ENCODE data around the gene PDLIM1. TPM values are rescaled to one million over a fixed set of nuclear protein-coding genes. Genes with fewer than 3 reads are reported as not detected.

PDLIM1 gene
- total and polyA plus RNA-seq, 2 of the 13 experiments (the other 11 are each of a cell fraction or from before 2014, with no cell fraction given) = 119 to 123 TPM

DNA sequence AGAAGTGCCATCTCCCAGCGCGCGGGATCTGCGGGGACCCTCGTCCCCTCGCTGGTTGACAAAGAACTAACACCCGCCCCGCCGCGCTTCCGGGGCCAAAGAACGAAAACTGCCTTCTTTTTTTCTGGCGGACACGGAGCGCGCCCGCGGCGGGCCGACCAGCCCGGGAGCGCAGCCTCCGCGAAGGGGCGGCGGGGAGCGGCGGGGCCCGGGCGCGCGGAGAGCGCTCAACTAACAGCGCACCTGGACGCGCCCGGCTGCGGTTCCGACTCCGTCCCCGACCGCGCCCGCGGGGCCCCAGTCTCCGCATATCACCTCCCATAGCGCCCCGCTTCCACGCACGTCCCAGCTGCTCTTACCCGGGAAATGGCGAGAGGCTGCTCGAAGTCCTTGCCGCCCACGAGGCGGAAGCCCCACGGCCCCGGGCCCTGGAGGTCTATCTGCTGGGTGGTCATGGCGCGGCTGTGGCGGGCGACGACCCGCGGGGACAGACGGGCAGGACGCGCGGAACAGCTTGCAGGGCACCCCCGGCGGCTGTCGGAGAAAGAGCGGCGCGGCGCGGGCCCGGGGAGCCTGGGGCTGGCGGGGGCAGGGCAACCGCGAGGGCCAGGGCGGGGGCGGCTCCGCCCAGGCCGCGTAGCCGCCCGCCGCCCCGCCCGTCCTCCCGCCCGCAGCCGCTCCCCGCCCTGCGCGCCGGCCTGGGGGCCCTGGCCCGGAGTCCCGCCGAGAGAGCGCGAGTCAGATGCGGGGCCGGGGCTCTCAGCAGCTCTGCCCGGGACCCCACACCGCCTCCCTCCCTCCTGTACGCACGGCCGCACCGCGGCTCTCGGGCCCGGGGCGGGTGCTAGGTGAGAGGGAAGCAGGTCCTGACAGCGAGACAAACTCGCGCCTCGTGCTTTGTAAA is at the start of gene PDLIM1 (continued):
- TF ChIP-seq, protein P1, sequence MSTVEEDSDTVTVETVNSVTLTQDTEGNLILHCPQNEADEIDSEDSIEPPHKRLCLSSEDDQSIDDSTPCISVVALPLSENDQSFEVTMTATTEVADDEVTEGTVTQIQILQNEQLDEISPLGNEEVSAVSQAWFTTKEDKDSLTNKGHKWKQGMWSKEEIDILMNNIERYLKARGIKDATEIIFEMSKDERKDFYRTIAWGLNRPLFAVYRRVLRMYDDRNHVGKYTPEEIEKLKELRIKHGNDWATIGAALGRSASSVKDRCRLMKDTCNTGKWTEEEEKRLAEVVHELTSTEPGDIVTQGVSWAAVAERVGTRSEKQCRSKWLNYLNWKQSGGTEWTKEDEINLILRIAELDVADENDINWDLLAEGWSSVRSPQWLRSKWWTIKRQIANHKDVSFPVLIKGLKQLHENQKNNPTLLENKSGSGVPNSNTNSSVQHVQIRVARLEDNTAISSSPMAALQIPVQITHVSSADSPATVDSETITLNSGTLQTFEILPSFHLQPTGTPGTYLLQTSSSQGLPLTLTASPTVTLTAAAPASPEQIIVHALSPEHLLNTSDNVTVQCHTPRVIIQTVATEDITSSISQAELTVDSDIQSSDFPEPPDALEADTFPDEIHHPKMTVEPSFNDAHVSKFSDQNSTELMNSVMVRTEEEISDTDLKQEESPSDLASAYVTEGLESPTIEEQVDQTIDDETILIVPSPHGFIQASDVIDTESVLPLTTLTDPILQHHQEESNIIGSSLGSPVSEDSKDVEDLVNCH (CRISPR knock-in tag; IDR thresholded peaks at IDR 0.05) = no peak
- no peak for TF ChIP-seq ZKSCAN5 (CRISPR knock-in tag; IDR thresholded peaks at IDR 0.05)
- TF ChIP-seq, protein P2, sequence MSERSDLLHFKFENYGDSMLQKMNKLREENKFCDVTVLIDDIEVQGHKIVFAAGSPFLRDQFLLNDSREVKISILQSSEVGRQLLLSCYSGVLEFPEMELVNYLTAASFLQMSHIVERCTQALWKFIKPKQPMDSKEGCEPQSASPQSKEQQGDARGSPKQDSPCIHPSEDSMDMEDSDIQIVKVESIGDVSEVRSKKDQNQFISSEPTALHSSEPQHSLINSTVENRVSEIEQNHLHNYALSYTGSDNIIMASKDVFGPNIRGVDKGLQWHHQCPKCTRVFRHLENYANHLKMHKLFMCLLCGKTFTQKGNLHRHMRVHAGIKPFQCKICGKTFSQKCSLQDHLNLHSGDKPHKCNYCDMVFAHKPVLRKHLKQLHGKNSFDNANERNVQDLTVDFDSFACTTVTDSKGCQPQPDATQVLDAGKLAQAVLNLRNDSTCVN (CRISPR knock-in tag; IDR thresholded peaks at IDR 0.05; ENCODE audit: borderline replicate concordance) = no peak
- peak; percentile 84; the same call in 1 of the 2 replicates for TF ChIP-seq TAF1 (CRISPR knock-in tag; IDR thresholded peaks at IDR 0.05)
- TF ChIP-seq NONO (IDR thresholded peaks at IDR 0.05) = no peak
- TF ChIP-seq NONO (CRISPR knock-in tag; conservative IDR thresholded peaks at IDR 0.05) = peak; percentile 58
- TF ChIP-seq BHLHE40 (IDR thresholded peaks at IDR 0.05; ENCODE audit: low read length) = no peak
- TF ChIP-seq SKIL (CRISPR knock-in tag; IDR thresholded peaks at IDR 0.05; ENCODE audit: borderline replicate concordance) = no peak
- no peak; the same call in 1 of the 2 replicates for TF ChIP-seq DMAP1 (CRISPR knock-in tag; IDR thresholded peaks at IDR 0.05)
- TF ChIP-seq KLF9 (CRISPR knock-in tag; IDR thresholded peaks at IDR 0.05; ENCODE audit: low read depth) = no peak
- TF ChIP-seq TBX2 (CRISPR knock-in tag; IDR thresholded peaks at IDR 0.05; ENCODE audit: borderline replicate concordance) = peak; percentile 48; the same call in 1 of the 2 replicates
- TF ChIP-seq ZNF629 (CRISPR knock-in tag; conservative IDR thresholded peaks at IDR 0.05) = no peak
- TF ChIP-seq MATR3 (CRISPR knock-in tag; IDR thresholded peaks at IDR 0.05) = no peak
- TF ChIP-seq, protein P3, sequence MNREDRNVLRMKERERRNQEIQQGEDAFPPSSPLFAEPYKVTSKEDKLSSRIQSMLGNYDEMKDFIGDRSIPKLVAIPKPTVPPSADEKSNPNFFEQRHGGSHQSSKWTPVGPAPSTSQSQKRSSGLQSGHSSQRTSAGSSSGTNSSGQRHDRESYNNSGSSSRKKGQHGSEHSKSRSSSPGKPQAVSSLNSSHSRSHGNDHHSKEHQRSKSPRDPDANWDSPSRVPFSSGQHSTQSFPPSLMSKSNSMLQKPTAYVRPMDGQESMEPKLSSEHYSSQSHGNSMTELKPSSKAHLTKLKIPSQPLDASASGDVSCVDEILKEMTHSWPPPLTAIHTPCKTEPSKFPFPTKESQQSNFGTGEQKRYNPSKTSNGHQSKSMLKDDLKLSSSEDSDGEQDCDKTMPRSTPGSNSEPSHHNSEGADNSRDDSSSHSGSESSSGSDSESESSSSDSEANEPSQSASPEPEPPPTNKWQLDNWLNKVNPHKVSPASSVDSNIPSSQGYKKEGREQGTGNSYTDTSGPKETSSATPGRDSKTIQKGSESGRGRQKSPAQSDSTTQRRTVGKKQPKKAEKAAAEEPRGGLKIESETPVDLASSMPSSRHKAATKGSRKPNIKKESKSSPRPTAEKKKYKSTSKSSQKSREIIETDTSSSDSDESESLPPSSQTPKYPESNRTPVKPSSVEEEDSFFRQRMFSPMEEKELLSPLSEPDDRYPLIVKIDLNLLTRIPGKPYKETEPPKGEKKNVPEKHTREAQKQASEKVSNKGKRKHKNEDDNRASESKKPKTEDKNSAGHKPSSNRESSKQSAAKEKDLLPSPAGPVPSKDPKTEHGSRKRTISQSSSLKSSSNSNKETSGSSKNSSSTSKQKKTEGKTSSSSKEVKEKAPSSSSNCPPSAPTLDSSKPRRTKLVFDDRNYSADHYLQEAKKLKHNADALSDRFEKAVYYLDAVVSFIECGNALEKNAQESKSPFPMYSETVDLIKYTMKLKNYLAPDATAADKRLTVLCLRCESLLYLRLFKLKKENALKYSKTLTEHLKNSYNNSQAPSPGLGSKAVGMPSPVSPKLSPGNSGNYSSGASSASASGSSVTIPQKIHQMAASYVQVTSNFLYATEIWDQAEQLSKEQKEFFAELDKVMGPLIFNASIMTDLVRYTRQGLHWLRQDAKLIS (CRISPR knock-in tag; IDR thresholded peaks at IDR 0.05) = 0 out of 2 replicates have a peak, but pooled peaks have one; percentile 60
- no peak for TF ChIP-seq ZNF33A (CRISPR knock-in tag; IDR thresholded peaks at IDR 0.05; ENCODE audit: borderline replicate concordance)
- TF ChIP-seq, protein P4, sequence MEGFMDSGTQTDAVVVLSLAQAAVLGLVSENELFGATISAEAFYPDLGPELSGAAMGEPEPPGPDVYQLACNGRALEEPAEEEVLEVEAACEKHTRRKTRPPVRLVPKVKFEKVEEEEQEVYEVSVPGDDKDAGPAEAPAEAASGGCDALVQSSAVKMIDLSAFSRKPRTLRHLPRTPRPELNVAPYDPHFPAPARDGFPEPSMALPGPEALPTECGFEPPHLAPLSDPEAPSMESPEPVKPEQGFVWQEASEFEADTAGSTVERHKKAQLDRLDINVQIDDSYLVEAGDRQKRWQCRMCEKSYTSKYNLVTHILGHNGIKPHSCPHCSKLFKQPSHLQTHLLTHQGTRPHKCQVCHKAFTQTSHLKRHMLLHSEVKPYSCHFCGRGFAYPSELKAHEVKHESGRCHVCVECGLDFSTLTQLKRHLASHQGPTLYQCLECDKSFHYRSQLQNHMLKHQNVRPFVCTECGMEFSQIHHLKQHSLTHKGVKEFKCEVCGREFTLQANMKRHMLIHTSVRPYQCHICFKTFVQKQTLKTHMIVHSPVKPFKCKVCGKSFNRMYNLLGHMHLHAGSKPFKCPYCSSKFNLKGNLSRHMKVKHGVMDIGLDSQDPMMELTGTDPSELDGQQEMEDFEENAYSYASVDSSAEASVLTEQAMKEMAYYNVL (CRISPR knock-in tag; IDR thresholded peaks at IDR 0.05; ENCODE audit: borderline replicate concordance) = no peak
